Measurements from ENCODE around the gene STAG2.
"Not testable (repeated sequence)": the region's sequence is repeated elsewhere in the genome, so short reads cannot be mapped to it uniquely, and the experiment has no call there.

STAG2 gene

GRCh38 chrX:123961268-123962005 lies at the start of gene STAG2:
STAG2 (plus strand) TSS chrX:123961706; CDS start chrX:124022628, 60,922 bp downstream.
- DNase-seq = peak; percentile 62

- no peak for DNase-seq
Observed at GRCh38 chrX:123917069-123917468, 44.4 kb upstream of the STAG2 start.

- DNase-seq = no peak
Observed at GRCh38 chrX:123918106-123918721, 43.3 kb upstream of the STAG2 start.

GRCh38 chrX:123920105-123920785 lies 41.3 kb upstream of the STAG2 start:
- DNase-seq = no peak

- DNase-seq = no peak
Observed at GRCh38 chrX:123923211-123923610, 38.3 kb upstream of the STAG2 start.

GRCh38 chrX:123924186-123924585 lies 37.3 kb upstream of the STAG2 start:
- no peak for DNase-seq

GRCh38 chrX:123927845-123928244 lies 33.7 kb upstream of the STAG2 start:
- DNase-seq = no peak

GRCh38 chrX:123932055-123932454 lies 29.5 kb upstream of the STAG2 start:
- DNase-seq = not testable (repeated sequence)

GRCh38 chrX:123943074-123943473 lies 18.4 kb upstream of the STAG2 start:
- DNase-seq = no peak

- no peak for DNase-seq
Observed at GRCh38 chrX:123943488-123943887, 18.0 kb upstream of the STAG2 start.

- DNase-seq = no peak
Observed at GRCh38 chrX:123949846-123950245, 11.7 kb upstream of the STAG2 start.

GRCh38 chrX:123959281-123960063 lies 2.0 kb upstream of the STAG2 start:
- DNase-seq = no peak

GRCh38 chrX:123960956-123961267 lies 594 bp upstream of the STAG2 start:
- DNase-seq = no peak

- no peak for DNase-seq
Observed at GRCh38 chrX:123962006-123962467, 531 bp downstream of the STAG2 start.

GRCh38 chrX:123962794-123963373 lies 1.4 kb downstream of the STAG2 start:
- DNase-seq = peak; percentile 94

- no peak for DNase-seq
Observed at GRCh38 chrX:123964156-123964834, 2.8 kb downstream of the STAG2 start.

- DNase-seq = no peak
Observed at GRCh38 chrX:123965712-123966111, 4.2 kb downstream of the STAG2 start.

- DNase-seq = no peak
Observed at GRCh38 chrX:123967497-123967896, 6.0 kb downstream of the STAG2 start.

GRCh38 chrX:123968383-123969050 lies 7.0 kb downstream of the STAG2 start:
- DNase-seq = no peak

GRCh38 chrX:123971982-123972381 lies 10.5 kb downstream of the STAG2 start:
- no peak for DNase-seq

- DNase-seq = no peak
Observed at GRCh38 chrX:123973921-123974320, 12.4 kb downstream of the STAG2 start.

GRCh38 chrX:123975180-123975579 lies 13.7 kb downstream of the STAG2 start:
- DNase-seq = no peak
